Left ventricle myocardium inferior (tissue), 1 donor: ENCODE results near the gene P3H3. TPM values are rescaled to one million over a fixed set of nuclear protein-coding genes. Genes with fewer than 3 reads are reported as not detected.
"Not testable (repeated sequence)": the region's sequence is repeated elsewhere in the genome, so short reads cannot be mapped to it uniquely, and the experiment has no call there.

Experiments used
- DNase-seq: peaks from one replicate; pipeline ENCODE4 v3.0.0-alpha.2; 2020
- H3K27ac ChIP-seq: fragments of 200-600 bp; replicated peaks from 2 replicates; pipeline ENCODE4 v1.8.0; 2021
- H3K27me3 ChIP-seq: fragments of 200-600 bp; 2 replicates; pipeline ENCODE4 v1.8.0; 2021; ENCODE audit warnings: low read depth
- H3K36me3 ChIP-seq: fragments of 200-600 bp; 2 replicates; pipeline ENCODE4 v1.8.0; 2021
- H3K4me1 ChIP-seq: fragments of 200-600 bp; 2 replicates; pipeline ENCODE4 v1.8.0; 2021
- H3K4me3 ChIP-seq: fragments of 200-600 bp; 2 replicates; pipeline ENCODE4 v1.8.0; 2021; ENCODE audit warnings: mild to moderate bottlenecking, moderate library complexity
- H3K9me3 ChIP-seq: fragments of 200-600 bp; replicated peaks from 2 replicates; pipeline ENCODE4 v1.8.0; 2021
- CTCF ChIP-seq: fragments of 200-600 bp; IDR thresholded peaks from 2 replicates; pipeline ENCODE4 v1.8.0; 2021; ENCODE audit warnings: antibody characterized with exemption, mild to moderate bottlenecking, borderline replicate concordance
- intact Hi-C: fragments of 100-400 bp; cut with micrococcal nuclease; formaldehyde crosslinking; loops from one replicate; pipeline ENCODE4 v1.11.0; 2022
- total RNA-seq: library from RNA; stranded (reverse); fragmentation: NEBNext Ultra II Directional; extraction: Animal tissue kit (Norgen Biotek cat#: 25700); gene quantifications from one replicate; pipeline ENCODE4 v1.2.1, GENCODE V29; 2021
- donor health status: DM: no; HTN: yes; CAD: no; lungs with severe emphysema.

The P3H3 gene
- total RNA-seq, 1 donor from 2014 or later = 17.5 TPM

GRCh38 chr12:6869049-6870021 is 41.1 kb downstream of the P3H3 start:
- peaks cover 37% of the 10 kb centered on the region for H3K36me3 ChIP-seq
- DNase-seq = peak; percentile 69
- peaks cover 68% of the 10 kb centered on the region for H3K4me1 ChIP-seq
- intact Hi-C loops = no loop called here
- peak overlapping the region; percentile 100 for H3K4me3 ChIP-seq
- H3K9me3 ChIP-seq = no peaks in the 10 kb centered on the region
- peak overlapping the region; percentile 99 for H3K27ac ChIP-seq
- TF ChIP-seq CTCF = peak; percentile 95
- no peaks in the 10 kb centered on the region for H3K27me3 ChIP-seq

GRCh38 chr12:6870304-6870703 is 42.1 kb downstream of the P3H3 start:
- H3K27me3 ChIP-seq, H3K4me3 ChIP-seq, DNase-seq, intact Hi-C loops, H3K9me3 ChIP-seq: not testable (repeated sequence)
- H3K4me1 ChIP-seq = peaks cover 68% of the 10 kb centered on the region
- H3K27ac ChIP-seq = peak overlapping the region; percentile 99
- peaks cover 31% of the 10 kb centered on the region for H3K36me3 ChIP-seq

GRCh38 chr12:6871052-6871957 is 43.1 kb downstream of the P3H3 start:
- peaks cover 68% of the 10 kb centered on the region for H3K4me1 ChIP-seq
- no peaks in the 10 kb centered on the region for H3K27me3 ChIP-seq
- no peak for DNase-seq
- no peaks in the 10 kb centered on the region for H3K9me3 ChIP-seq
- intact Hi-C loops = no loop called here
- no peak for TF ChIP-seq CTCF
- peak overlapping the region; percentile 90 for H3K27ac ChIP-seq
- H3K36me3 ChIP-seq = peaks cover 31% of the 10 kb centered on the region
- H3K4me3 ChIP-seq = peak overlapping the region; percentile 89

GRCh38 chr12:6872073-6873048 is 44.2 kb downstream of the P3H3 start:
- no peaks in the 10 kb centered on the region for H3K9me3 ChIP-seq
- no peaks in the 10 kb centered on the region for H3K27me3 ChIP-seq
- peak; percentile 98 for TF ChIP-seq CTCF
- H3K27ac ChIP-seq = peak overlapping the region; percentile 90
- DNase-seq = peak; percentile 83
- peaks cover 31% of the 10 kb centered on the region for H3K36me3 ChIP-seq
- peak overlapping the region; percentile 89 for H3K4me3 ChIP-seq
- intact Hi-C loops = no loop called here
- H3K4me1 ChIP-seq = peaks cover 62% of the 10 kb centered on the region

GRCh38 chr12:6873094-6874014 is 45.1 kb downstream of the P3H3 start, which contains the start of gene SPSB2:
Gene SPSB2, minus strand, starts transcription at chr12:6873303. Its CDS starts 402 bp downstream, at chr12:6872901.
- intact Hi-C loops = no loop called here
- H3K36me3 ChIP-seq = peaks cover 31% of the 10 kb centered on the region
- peaks cover 52% of the 10 kb centered on the region for H3K4me1 ChIP-seq
- H3K9me3 ChIP-seq = no peaks in the 10 kb centered on the region
- H3K27me3 ChIP-seq = no peaks in the 10 kb centered on the region
- peak within 1 kb of the TSS; percentile 90 for H3K27ac ChIP-seq
- DNase-seq = peak; percentile 98
- peak within 1 kb of the TSS; percentile 89 for H3K4me3 ChIP-seq
- TF ChIP-seq CTCF = no peak

GRCh38 chr12:6874015-6874368 is 45.8 kb downstream of the P3H3 start:
- Histone ChIP-seq H3K4me3 (peak overlapping the region; percentile 89), H3K27ac (peak overlapping the region; percentile 90), H3K4me1 (peaks cover 45% of the 10 kb centered on the region), H3K36me3 (peaks cover 27% of the 10 kb centered on the region)
- DNase-seq, intact Hi-C loops, H3K9me3 ChIP-seq, H3K27me3 ChIP-seq: not testable (repeated sequence)

- H3K27ac ChIP-seq, H3K9me3 ChIP-seq, intact Hi-C loops, DNase-seq, H3K27me3 ChIP-seq, H3K4me3 ChIP-seq, H3K4me1 ChIP-seq: not testable (repeated sequence)
- peaks cover 22% of the 10 kb centered on the region for H3K36me3 ChIP-seq
Observed at GRCh38 chr12:6879824-6880223, 51.6 kb downstream of the P3H3 start.
